Activated CD8-positive, alpha-beta memory T cell treated with anti-CD3 and anti-CD28 coated beads for 1 hour (primary cell): ENCODE data around the gene ZNF417.
"Not testable (repeated sequence)": the region's sequence is repeated elsewhere in the genome, so short reads cannot be mapped to it uniquely, and the experiment has no call there.

Source experiments
- DNase-seq, 2 donors: peaks; one replicate each; pipeline ENCODE4 v3.0.0-alpha.2; 2020; ENCODE audit warnings: low read depth in 1 of 2; ENCODE audit errors: extremely low read depth in 1 of 2

ZNF417 gene

DNA sequence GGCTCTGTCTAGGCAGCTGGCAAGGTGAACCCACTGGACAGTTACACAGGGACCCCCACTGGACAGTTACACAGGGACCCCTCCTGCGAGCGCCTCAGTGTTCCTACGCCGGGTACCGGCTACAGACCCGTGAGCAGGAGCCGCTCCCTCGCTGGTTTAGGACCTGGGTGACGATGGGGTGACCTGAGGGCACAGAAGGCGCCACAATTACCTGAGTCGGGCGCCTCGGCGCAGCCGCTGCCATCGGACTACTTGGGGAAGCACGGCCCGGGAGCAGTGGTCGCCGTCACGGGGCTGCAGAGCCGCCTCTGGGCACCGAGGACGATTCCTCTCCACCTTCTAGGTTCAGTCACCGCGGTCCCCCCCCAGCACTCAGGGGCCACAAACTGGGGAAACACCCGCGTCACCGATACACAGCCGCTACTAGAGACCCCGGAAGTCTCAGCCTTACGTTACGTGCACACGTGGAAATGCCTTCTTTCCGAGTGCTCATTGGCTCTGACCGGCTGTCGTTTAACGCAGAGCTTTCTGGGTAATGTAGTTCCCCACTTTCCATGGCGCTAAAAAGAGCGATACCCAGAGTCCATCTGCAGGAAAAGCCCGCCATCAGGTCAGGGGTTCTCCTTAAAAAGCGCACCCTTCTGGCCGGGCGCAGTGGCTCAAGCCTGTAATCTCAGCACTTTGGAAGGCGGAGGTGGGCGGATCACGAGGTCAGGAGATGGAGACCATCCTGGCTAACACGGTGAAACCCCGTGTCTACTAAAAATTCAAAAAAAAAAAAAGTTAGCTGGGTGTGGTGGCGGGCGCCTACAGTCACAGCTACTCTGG, at the start of gene ZNF417:
Gene ZNF417, minus strand, starts transcription at position 425 of the 828 bp plus-strand sequence. Its CDS starts 181 bp downstream, at position 244.
- DNase-seq, result peak; percentile 65 to 70

DNA sequence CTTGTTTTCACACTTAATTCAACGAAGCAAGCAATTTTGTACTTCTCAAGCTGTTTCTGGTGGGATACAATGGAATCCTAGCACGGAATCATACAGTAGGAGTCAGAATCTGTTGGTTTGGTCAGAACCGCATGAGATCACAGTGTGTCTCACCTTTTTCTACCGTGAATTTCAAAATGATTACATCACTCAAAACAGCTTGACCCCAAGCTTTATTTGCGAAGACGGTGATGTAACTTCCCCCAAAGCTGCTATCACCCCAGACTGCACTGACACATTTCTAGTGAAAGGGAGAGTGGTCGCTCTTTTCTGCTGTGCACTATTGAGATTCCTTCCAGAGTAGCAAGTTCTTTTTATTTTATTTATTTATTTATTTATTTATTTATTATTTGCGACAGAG, 48.4 kb upstream of the ZNF417 start:
- no peak for DNase-seq

DNA sequence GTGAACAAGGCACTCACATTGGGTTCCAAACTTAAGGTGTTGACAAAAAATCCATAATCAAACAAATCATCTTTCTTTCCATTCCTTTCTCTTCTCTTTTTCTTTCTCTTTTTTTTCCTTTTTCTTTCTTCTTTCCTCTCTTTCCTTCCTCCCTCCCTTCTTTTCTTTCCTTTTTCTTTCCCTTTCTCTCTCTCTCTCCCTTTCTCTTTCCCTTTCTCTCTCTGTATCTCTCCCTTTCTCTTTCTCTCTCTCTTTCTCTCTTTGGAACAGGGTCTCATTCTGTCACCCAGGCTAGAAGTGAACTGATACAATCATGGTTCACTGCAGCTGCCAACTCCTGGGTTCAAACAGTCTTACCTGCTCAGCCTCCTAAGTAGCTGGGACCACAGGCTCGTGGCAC, 45.4 kb upstream of the ZNF417 start:
- no peak for DNase-seq

DNA sequence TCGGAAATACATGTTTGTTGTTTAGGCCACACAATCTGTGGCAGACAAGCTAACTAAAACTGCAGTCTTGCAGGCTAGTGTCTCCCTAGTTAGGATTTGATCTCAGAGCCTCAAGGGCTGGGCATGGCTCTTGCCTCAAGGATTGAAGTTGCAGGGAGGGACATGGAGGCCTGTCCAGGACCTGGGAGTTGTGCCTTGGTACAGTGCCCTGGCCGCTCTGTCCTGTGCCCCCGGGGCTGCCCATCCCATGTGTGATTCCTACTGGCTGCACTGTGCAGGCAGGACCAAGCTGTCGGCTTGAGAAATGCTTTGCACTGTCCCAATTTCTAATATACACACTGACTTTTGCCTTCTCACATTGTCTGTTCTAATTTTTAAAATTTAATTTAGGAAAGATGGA, 38.6 kb upstream of the ZNF417 start:
- no peak for DNase-seq

DNA sequence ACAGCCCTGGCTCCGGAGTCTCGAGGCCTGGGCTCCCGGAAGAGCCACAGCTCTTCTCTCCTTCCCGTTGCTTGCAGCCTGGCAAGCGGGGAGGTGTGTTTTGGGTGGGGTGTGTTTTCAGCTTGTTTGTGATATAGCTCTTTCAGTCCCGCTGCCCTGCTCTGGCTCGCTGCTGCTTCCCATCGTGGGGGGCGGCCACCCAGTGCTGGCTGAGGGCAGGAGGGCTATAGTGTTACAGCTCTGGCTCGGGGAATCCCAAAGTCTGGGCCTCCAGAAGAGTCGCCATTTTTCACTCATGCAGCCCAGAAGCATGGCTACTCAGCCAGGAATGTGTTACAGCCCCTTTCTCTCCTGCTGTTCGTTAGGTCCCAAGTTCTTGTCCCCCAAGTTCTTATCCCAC, 33.3 kb upstream of the ZNF417 start:
- DNase-seq, result no peak

DNA sequence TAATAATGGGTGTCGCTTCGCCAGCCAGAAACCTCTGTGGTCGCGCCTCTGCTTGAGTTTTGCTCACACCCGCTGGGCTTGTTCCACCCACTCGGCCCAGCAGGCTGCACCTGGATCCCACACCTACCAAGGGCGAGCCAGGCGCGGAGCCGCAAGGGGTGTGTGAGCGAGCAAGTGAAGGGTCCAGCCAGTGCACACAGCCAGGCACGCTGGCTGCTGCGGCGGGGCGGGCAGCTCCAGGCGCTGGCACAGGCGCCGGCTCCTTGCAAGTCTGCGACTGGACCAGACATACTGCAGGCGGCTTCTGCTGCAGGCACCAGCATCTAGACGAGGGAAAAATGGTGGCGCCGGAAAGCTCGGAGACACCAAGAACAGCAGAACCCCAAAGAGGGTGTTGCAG, 32.9 kb upstream of the ZNF417 start:
- DNase-seq, result no peak

DNA sequence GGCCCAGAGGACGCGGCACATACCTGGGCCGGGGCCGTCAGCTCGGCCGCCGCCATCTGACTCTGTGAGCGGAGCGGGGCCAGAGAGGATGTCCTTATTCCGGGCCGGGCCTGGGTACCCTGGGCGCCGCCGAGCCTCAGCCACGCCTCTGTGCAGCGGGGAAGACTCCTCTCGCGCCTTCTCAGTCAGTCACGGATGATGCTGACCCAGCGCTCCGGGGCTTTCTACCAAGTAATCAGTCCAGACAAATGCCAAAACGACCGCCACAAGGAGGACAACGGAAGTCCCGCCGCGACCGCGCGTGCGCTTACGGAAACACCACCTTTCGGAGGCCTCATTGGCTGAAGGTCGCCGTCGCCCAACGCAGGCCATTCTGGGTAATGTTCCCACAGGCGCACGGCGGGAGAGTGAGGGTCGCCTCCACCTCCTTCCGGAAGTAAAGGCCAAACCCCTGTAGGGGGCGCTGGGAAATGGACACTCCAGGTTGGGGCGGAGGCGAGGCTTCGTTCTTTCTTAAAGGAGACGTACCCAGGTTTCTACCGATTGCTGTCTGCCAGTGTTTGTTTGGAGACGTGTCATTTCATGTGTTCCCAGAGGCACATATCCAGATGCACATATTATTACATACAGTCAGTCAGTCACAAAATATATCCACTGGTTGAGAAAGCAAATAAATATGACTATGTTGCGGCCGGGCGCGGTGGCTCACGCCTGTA, 31.2 kb upstream of the ZNF417 start, which contains the start of gene ZNF256:
Gene ZNF256, minus strand, starts transcription at position 288 of the 716 bp plus-strand sequence. Its CDS starts 232 bp downstream, at position 56.
- peak; percentile 71 to 77 for DNase-seq

DNA sequence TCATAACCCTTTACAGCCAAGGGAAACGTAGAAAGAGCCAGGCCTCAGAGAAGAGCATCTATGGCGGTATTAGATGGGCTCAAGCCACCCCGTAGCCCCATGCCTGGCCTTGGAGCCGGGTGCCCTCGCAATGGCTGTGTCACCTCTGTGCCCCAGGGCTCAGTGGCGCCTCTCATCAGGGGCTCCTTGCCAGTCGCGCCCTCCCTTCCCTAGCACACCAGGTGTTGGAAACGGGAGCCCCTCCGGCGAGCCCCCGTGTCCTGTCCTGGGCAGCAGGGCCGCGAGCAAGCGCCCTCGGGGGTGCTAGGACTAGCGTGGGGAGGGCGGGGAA, 30.7 kb upstream of the ZNF417 start:
- DNase-seq, result no peak

DNA sequence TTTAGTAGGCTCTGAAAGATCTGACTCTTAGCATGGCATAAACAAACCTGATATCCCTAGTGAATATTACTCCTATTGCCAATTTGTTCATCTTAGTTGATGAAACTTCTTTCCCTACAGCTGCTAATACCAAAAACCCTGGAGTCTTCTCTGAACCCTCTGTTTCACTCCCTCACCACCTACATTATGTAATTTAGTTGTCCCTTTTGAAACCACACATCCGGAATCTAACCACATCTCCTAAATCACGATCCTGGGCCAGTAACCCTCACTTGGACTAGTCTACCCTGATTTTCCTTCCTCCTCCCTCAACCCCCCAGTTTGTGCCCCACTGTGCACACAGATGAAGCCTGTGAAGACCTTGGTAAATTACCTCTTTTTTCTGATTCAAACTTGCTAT, 29.9 kb upstream of the ZNF417 start:
- DNase-seq, result no peak

DNA sequence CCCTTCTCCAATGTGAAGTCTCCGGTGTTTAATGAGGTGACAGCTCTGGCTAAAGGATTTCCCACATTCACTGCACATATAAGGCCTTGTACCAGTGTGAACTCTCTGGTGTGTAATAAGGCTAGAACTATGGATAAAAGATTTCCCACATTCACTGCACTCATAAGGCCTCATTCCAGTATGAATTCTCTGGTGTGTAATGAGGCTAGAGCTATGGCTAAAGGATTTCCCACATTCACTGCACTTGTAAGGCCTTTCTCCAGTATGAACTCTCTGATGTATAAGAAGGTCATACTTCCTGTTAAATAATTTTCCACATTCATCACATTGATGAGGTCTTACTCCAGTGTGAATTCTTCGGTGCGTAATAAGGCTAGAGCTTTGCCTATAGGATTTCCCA, 25.2 kb upstream of the ZNF417 start:
- DNase-seq, result no peak

DNA sequence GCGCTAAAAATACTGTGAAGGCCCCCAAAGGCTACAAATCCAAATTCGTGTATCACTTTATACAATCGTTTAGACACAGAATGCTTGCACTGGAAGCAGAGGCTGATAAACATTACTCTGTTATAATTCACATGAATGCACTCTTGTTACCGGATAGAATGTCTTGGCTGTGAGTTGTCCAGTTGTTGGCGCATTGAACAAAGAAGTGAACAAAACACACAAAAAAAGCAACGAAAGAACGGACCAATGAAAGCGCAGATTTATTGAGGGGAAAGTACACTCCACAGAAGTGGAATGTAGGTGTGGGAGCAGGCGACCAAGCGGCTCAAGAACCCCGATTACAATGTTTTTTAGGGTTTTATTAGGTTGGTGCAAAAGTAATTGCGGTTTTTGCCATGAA, 19.3 kb upstream of the ZNF417 start:
- no peak for DNase-seq

DNA sequence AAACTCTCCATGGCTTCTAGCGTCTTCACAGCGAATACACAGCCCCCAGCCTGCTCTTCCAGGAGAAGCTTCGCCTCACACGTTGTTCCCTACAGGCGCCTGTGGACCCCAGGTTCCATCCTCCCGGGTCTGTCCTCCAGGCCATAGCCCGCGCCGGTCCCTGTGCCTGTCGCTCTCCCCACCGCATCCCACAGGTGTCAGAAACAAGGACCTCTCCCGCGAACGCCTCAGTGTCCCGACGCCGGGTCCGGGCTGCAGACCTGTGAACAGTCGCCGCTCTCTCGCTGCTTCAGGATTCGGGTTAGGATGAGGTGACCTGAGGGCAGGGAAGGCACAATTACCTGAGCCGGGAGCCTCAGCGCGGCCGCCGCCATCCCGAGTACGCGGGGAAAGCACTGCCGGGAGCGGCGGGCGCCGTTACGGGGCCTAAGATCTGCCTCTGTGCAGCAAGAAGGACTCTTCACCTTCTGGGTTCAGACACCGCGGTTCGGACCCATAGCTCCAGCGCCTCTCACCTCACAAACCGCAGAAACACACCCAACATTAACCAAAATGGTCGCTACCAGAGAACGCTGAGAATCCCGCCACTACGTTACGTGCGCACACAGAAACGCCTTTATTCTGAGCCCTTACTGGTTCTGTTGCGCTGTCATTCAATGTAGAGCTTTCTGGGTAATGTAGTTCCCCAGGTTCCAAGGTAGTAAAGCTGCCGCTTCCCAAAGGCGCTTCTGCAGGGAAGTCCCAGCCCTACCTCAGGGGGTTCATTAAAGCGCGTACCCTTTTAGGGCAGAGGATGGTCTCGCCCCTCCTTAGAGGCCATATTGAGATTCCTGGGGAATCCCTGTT, 18.7 kb upstream of the ZNF417 start, which contains the start of gene ZNF418:
Gene ZNF418, minus strand, starts transcription at position 583 of the 846 bp plus-strand sequence. CDS start 1,580 bp downstream, outside the sequence.
- peak in 1 of 2 donors; percentile 3 for DNase-seq

DNA sequence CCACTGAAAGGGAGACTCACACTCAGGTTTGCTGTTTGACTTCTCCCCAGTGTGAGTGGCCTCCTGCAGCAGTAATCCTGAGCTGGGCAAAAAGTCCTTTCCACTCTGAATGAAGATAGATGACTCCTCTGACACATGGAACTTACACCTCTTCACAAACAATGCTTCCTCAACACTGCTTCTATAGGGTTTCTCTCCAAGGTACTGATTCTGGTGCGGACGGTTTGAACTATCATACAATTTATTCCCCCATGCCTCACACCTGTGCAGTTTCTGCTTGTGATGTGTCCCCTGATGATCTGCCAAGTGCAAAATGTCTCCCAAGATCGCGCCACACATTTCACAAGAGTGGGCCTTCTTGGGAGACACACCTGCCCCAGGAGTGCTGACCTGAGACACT, 11.2 kb upstream of the ZNF417 start:
- no peak for DNase-seq

DNA sequence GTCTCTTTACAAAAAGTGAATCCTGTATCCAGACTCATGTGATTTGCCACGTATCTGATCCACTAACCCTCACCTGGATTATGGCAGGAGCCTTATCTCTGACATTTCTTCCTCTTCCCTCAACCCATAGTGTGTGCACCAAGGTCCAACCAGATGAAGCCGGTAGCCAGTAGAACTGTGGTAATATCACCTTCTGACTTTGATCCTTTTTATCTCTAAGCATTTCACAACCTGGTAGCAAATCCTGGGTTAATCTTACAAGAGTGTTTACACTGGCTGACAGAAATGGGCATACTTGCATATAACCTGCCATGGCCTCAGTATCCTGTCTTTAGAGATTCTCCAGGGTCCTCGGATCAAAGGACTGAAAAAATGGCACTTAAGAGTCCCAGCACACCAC, 1.9 kb downstream of the ZNF417 start:
- no peak for DNase-seq

DNA sequence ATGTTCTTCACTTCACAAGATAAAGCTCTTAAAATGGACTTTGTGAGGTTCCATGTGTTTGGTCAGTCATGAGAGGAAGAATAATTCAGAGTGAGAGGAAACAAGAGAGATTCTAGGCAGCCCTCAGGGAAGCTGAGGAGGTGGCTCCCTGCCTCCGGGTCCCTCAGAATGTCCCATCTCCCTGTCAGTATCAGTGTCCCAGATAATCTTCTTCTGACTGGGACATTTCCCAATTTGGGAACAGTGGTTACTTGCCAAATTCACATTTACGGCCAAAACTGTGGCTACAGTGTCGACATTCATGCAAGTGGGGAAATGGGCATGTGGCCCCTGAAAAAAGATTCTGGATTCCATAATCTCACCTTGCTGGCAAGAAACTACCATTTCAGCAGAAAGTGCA, 9.0 kb downstream of the ZNF417 start:
- no peak for DNase-seq

DNA sequence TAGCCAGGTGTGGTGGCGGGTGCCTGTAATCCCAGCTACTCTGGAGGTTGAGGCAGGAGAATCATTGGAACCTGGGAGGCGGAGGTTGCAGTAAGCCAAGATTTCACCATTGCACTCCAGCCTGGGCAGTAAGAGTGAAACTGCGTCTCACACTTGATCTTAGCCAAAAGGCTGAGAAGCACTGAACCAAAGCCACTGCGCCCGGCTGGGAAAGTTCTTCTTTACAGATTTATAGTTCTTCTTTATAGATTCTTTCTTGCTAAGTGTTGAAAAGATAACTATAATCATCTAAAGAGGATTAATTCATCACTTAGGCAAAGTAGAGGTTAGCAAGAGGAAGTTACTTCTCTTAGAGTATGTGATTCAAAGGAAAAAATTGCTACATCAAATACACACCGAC, 11.1 kb downstream of the ZNF417 start:
- no peak for DNase-seq

DNA sequence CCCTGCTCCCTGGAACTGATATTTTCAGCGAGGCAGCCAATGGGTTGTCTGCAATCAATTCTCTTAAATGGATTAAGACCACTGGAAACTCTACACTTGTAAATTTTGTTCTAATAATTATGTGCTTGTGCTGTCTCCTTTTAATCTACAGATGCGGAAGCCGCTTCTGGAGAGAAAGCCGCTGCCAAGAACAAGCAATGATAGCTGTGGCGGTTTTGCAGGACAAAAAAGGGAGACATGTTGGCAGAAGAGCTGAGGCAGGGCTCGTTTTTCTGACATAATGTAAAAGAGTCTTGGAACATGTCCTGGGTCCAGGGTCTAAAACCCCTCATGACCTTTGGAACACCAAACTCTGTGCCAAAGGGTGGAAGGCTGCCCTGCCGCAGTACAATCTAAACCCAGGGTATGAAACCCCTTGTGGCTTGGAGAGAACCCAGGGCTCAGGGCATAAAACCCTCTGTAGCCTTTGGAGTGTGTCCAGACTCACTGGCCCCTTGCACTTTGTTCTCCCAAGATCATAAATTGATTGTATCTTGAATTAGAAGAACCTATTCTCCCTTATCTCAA, 12.7 kb downstream of the ZNF417 start:
- DNase-seq, result no peak

DNA sequence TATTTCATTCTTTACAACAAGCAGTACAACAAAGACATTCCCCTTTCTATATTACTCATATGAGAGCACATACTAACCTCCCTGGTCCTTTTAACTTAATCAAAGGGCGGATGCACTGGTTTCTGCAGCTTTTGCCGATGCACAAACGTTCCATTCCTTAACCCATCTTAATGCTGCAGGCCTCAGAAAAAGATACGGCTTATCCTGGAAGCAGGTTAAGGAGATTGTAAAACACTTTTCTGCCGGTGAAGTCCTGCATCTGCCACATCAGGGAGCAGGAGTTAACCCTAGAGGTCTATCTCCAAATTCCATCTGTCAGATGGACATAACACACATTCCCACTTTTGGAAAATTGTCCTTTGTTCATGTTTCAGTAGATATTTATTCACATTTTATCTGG, 16.1 kb downstream of the ZNF417 start:
- no peak for DNase-seq

DNA sequence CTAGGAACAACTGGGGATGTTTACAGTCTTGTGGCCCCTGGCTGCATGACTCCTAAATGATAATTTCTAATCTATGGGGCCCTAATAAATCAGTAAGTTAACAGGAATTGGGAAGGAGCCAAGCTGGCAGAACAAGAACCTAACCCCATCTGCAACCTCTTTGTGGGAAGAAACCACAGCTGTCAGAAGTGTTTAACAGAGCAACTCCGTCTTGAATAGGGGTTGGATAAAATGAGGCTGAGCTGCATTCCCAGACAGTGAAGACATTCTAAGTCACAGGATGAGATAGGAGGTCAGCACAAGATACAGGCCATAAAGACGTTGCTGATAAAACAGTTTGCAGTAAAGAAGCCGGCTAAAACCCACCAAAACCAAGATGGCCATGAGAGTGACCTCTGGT, 25.7 kb downstream of the ZNF417 start:
- DNase-seq, result not testable (repeated sequence)

DNA sequence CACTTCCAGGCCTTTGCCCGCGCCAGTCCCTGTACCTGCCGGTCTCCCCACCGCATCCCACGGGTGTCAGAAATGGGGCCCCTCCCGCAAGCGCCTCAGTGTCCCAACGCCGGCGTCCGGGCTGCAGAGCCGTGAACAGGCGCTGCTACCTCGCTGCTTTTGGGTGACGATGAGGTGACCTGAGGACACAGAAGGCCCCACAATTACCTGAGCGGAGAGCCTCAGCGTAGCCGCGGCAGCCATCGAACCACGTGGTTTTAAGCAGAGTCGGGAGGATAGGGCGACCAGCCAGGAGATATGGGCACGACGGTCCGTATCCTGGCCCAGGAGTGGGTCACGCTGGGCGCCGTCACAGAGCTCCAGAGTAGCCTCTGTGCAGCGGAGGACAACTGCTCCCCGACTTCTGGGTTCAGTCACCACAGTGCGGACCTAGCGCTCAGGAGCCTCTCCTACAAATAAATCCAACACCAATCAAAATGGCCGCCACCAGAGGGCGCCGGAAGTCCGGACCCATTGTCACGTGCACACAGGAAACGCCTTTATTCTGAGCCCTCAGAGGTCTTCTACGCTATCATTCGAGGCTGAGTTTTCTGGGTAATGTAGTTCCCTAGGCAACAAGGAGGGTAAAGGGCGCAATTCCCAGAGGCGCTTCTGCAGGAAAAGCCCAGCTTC, 27.7 kb downstream of the ZNF417 start, which contains the start of gene ZNF814:
Gene ZNF814, minus strand, starts transcription at position 478 of the 672 bp plus-strand sequence. Its CDS starts 235 bp downstream, at position 243.
- DNase-seq, result peak; percentile 50 to 62
